Measurements from ENCODE around the gene PTPRG.
A peak's percentile ranks its signal among the peaks of the same experiment; 100 is the strongest.

Gene PTPRG

DNA sequence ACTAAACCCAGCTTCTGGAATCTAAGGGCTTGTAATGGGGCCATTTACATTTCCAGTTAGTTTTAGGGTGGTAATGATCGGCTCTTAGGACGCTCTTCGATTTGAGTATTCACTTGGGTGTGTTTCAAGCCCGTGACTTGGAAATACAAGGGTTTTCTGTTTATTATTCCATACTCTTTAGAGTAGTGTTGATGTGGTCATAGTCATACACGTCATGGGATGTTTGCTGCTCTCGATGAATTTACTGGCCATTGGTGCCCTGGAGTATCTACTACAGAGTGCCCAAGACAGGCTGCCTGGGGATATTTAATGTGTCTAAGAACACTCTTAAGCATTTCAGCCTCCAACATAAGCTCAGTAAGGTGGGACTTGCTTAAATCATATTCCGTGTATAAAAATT, 64.1 kb downstream of the PTPRG start:
- no peak for DNase-seq

DNA sequence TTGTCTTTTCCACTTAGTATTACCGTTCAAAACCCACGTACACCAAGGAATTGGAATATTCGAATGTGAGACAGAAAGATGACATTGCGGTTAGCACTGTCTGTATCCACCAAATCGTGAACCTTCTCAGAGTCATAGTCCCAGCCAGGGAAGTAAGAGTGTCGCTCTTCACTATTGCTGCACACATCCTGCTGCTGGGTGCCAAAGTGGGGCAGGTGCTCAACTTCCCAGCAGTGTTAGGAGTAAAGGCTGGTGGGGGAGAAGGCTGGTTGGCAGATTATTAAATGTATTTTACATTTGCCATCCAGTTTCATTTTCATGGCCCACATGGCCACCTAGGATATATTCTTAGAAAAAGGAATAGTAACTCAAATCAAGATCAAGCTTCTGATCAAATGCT, 65.1 kb downstream of the PTPRG start:
- DNase-seq: no peak

DNA sequence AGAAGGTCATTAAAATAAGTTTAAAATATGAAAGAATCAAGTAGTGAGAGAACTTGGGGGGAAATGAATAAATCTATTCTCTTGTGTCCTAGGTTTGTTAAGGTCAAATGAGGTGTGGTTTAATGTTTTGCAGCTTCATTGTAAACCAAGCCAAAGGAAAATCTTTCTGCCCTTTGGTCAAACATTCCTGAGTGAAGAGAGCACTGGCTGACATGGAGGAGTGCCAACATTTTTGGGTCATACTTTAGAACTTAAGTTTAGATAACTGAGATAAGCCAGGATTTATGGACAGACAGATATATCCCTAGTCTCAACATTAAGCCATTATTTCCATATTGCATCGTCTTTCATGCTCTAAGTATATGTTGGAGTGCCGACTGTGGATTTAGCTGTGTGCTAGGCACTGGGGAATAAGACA, 66.4 kb downstream of the PTPRG start:
- DNase-seq: no peak

DNA sequence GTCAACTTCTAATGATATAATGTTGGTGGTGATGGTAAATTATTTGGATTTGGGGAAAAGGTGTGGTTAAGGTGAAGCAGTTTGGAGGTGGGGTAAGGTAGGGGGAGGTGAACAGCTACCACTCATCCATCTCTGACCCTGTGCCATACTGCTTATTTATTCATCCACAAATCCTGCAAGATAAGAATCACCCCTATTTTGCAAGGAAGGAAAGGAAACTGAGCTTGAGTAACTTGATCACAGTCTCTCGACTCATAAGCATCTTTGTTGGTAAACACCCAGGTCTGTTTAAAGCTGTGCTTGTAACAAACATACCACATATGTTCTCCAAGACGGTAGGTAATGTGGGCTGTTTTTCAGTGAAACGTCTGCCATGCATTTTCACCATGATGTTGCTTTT, 67.3 kb downstream of the PTPRG start:
- no peak for DNase-seq

DNA sequence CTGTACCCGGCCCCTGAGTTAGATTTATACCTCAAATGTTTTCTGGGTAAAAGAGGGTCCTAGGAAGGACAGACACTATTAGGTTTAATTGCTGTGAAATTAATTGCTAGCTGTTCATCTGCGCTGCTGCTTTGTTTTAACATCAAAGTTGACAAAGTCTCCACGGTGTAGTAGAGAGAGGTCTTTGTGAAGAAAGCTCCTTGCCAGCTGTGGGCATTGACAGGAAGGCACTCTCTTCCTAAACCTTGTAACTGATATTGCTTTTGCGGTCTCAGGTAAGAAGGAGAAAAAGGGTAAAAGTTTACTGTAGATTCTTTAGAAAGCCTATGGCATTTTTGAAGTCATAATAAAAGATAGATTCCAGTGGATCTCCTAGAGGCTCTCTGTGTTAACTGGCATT, 68.1 kb downstream of the PTPRG start:
- DNase-seq: no peak

DNA sequence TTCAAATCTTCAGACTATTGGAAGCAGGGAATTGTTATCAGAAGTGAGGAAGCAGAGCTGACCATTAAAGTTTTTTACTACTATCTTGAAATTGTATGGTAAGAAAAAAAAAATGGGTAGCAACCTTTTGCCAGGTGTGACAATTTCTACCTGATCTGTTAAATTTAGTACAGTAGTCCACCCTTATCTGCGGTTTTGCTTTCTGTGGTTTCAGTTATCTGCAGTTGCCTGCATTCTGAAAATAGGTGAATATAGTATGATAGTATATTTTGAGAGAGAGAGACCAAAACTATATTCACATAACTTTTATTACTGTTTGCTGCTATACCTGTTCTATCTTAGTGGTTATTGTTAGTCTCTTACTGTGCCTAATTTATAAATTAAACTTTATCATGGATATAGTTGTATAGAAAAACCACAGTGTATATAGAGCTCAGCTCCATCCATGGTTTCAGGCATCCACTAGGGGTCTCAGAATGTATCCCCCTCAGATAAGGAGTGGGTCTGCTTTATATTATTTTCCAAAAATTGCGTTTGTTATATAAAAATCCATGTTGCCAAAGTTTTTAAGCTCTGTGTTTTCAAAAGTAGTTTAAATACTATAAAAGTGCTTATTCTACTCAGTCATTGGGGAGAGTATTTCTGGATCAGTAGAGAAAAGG, 69.9 kb downstream of the PTPRG start:
- no peak for DNase-seq

DNA sequence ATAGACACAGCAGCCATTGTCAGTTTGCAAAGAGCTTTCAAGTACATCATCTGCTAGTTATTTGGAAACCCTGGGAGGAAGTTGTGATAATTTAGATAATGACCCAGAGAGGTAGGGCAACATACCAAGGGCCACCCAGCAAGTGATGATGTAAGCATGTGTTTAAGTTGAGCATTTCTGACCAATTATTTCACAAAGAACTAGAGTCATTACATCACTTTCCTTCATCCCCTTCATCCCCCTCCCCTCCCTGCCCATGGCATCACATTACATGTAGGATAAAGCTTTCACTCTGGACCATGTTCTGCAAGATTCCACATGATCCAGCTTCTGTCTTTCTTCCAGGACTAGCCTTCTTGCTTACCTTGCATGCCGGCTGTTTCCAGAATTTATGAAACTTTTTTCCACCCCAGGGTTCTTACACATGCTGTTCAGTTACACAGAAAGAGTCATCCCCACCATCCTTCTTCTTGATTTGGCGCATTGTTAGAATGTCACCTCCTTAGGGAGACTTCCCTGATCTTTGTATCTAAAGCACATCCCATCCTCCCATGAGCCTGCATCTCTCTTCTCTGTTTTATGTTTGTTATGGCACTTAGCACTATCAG, 71.3 kb downstream of the PTPRG start:
- no peak for DNase-seq

DNA sequence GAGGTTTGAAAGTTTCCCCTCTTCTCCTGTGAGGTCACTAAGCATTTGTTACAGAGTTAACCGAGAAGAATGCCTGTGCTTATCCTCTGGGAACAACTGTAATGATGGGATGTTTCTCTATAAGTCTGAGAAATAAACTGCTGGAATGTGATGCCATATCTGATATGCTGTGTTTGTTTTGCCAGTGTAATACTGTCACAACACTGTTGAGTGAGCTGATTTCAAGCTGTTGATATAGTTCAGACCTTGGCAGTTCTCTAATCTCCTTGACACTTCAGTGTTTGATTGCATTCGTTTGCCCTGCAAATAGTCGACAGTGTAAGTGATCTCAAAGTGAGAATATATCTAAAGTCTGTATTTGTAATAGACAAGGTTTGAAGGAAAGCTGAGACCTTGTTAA, 73.3 kb downstream of the PTPRG start:
- DNase-seq: no peak

DNA sequence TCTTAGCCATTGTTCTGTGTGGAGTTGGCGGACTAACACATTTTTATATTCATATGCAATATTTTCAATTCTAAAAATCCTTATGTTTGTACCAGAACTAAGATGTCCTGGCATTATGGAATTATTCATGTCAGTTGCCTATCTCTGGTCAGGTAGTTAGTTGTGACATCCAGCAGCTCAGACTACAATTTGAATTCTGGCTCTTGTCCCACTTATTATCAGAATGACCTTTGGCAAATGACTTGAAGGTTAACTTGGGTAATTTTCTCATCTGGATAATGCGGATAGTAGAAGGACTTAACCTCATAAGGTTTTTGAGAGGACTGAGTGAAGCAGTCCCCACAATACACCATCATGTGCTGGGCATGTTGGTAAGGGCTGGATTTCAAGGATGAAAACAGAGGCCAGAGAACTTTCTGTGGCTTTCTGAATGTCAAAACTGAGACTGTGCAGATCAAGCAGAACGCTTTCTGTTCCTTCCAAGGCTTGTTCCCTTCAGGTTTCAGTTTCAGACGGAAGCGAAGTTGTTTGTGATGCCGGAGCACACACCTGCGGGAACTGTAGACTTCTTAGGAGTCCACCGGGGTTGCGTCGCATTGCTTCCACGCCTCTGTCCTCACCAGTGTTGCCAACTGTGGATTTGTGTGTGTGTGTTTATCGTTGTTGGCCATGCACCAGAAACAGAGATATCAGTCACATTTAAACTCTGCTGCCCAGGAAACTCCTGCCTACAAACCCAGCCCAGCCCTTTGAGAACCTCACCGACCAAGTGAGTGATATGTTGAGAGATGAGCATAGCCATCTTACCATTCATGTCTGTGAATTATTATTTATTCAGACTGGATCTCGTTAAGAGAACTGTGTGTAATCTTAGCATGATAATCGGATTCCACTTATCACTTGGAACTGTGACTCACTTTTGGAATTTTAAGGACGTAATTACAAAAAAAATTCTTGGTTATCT, 76.0 kb downstream of the PTPRG start:
- DNase-seq: no peak

DNA sequence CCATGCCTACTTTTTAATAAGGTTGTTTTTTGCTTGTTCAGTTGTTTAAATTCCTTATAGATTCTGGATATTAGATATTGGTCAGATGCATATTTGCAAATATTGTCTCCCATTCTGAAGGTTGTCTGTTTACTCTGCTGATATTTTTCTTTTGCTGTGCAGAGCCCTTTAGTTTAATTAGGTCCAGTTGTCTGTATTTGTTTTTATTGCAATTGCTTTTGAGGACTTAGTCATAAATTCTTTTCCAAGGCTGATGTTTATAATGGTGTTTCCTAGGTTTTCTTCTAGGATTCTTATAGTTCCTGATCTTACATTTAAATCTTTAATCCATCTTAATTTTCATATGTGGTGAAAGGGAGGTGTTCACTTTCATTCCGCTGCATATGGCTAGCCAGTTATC, 77.4 kb downstream of the PTPRG start:
- DNase-seq: no peak

DNA sequence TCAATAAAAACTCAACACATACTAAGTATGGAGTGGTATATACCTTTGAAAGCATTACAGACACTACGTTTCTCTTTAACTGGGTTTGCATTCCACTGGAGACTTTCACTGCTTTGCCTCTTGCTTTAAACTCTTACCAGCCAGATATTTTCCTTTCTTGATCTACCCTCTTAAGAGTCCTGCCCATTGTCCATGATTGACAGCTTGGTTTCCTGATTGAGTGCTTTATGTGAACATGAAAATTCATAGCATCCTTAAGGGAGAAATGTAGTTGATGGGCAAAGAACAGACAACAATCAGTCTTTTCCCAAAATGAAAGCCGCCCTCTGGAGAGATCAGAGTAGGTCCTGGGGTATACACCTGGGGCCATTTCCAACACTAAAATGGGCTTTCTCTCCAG, 78.6 kb downstream of the PTPRG start:
- DNase-seq: no peak

DNA sequence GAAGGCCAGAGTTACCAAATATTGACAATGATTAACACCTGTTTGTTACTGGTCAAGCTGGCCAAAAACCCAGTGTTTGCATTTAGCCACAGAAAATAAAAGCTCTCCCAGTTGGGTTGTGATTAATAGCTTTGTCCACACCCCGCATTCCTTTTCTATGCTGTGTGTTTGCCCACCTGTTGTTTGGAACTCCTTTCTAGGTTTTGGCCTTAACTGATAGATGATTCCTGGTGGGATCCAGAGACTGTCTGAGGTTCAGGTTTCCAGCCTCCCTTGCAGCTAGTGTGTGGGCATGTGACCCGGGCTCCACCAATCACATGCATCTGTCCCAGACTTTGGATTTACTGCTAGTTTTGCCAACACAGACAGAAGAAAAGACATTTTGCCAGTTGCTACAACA, 83.8 kb downstream of the PTPRG start:
- no peak for DNase-seq

DNA sequence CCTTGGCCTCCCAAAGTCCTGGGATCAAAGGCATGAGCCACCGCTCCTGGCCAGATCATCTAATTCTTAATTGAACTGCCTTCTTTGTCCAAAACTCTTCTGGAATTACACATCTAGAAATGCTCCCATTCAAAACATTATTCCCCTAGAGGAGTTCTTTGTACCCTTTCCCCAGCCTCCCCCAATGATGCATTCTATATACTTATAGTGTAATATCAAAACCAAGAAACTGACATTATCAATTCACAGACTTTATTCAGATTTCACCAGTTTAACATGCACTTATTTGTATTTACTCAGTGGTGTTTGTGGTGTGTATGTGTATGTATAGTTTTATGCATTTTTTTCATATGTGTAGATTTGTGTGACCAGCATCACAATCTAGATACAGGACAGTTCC, 85.0 kb downstream of the PTPRG start:
- no peak for DNase-seq

DNA sequence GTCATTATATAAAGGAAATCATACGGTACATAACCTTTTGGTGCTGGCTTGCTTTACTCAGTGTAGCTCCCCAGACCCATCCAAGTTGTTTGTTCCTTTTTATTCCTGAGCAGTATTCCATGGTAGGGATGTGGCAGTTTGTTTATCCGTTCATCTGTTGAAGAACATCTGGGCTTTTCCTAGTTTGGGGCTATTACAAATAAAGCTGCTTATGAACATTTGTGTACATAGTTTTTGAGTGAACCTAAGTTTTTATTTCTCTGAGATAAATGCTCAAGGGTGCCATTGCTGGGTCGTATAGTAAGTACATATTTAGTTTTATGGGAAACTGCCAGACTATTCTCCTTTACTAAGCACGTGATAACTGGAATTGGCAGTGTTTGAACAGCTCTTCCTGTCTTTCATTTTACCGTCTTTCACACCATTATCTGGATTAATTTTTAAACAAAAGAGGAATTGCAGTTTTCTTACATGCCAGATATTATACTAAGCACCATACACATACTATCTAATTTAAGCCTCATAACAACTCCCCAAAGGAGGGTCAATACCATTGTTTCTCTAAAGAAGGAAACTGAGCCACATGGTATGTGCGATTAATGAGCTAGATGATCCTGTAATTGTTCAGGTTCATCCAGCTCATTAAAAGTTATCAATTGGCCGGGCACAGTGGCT, 85.6 kb downstream of the PTPRG start:
- no peak for DNase-seq

DNA sequence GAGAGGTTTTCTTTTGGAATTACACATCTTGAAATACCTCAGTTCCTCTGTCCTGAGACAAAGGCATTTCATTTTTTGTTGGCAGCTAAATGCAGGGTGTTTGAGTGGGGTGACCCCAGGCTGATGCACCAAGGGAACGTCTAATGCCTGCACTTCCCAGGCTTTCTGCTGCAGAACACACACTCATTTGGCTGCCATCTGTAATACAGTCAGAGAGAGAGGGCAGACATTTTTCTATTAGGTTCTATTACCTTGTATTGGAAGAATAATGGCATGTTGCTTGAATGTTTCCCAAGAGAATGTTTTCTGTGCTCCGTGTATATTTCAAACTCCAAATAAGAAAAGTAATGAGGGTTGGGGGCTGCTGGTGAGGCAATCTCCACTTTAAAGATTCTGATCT, 87.1 kb downstream of the PTPRG start:
- no peak for DNase-seq

DNA sequence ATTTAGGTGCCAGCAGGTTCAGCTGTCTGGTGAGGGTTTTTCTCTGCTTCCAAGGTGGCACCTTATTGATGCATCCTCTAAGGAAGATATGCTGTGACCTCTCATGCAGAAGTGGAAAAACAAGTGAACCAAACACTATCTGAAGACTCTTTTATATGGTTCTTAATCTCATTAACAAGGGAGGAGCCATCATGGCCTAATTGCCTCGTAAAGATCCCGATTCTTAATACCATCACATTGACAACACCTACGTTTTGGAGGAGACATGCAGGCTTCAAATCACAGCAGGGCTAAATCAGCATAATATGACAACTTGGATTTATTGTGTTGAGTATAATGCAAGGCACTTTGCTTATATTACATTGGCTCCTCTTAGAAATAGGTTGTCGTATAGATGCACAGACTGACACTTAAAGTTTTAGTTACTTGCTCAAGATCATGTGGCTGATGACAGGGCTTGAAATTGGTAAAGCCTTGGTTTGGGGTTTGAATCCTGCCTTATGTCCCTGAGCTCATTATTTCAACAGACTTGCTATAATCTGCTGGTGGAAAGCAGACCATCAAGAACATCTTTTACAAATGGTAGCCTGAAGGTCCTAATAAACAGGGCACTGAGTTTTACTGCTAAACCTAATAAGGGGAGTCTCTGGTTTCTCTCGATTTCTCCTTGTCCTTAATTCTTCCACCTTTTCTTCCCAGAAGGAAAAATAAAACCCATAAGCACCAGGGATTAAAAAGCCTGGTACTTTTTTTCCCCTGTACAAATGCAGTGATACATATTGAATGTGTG, 88.2 kb downstream of the PTPRG start:
- no peak for DNase-seq

DNA sequence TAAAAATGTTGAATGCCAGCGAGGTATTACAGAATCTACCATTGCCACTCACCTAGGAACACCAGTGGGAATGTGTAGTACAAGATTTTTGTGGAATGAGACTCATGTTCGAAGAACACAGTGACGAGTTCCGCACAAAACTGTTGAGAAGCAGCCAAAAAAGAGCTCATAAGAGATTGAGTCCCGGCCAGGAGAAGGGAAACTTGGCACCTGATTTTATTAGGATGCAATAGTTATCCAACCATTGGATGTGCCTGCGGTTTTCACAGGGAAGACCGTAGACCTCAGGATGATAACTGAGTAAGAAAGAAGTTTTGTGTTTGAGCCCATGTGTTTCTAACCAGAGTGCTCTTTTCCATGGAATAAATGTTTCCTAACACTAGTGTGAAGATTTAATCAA, 88.9 kb downstream of the PTPRG start:
- DNase-seq: peak; percentile 37 to 91

DNA sequence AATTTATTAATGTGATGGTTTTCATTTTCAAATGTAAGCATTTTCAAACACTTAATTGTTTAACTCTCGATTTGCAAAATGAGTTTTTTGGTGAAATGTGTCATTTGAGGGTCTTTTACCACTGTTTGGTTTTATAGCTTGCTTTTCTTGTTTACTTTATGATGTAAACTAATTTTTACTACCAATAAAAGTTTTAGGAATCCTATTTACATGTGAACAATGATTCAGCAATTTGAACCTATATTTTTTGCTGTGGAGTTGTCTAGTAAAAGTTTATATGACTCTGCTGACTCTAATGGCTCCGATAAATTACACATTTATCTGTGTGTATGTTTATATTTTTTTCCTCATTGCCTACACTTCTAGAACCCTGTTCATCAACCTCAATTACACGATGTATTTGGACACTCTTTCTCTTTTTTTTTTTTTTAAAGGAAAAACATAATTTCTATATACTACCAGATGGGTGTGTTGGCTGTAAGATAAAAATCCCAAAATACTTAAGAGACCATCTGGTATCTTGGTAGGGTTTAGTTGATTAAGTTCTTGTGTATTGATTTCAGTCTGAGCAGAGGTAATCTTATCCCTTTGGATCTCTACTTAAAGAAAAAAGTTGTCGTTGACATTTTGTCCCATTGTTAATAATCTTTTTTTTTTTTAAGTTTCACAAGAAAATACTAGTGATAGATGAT, 89.5 kb downstream of the PTPRG start:
- peak in 1 of 2 experiments; percentile 19 for DNase-seq

DNA sequence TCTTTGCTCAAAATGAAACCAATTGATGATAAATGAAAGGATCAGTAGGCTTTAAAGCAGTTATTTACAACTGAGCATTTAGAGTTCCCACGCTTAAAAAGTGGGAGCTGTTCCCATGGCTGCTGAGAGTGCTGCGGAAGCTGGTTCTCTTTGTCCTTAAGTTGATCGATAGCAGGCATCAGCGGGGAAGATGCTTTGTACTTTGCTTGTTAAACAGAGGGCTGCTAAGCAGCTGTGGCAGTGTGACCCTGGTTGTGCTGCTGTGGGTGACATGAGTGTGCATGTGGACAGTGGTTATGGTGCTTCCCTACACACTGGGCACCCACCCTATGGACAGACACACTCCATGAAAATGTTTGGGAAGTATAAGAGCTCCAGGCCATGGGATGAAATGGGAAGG, 96.3 kb downstream of the PTPRG start:
- DNase-seq: no peak

DNA sequence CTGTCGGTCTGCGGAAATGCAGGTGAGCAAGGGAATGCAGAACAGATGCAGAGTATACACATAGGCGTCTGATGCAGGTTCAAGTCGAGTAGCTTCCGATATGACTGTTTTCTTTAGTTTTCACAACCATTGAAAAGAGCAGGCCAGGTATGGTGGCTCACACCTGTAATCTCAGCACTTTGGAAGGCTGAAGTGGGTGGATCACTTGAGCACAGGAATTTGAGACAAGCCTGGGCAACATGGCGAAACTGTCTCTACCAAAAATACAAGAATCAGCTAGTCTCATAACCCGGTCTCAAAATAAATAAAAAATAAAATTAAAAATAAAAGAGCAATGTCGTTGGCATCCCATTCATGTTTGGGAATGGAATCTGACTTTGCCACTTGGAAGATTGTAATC, 101.5 kb downstream of the PTPRG start:
- DNase-seq: no peak

DNA sequence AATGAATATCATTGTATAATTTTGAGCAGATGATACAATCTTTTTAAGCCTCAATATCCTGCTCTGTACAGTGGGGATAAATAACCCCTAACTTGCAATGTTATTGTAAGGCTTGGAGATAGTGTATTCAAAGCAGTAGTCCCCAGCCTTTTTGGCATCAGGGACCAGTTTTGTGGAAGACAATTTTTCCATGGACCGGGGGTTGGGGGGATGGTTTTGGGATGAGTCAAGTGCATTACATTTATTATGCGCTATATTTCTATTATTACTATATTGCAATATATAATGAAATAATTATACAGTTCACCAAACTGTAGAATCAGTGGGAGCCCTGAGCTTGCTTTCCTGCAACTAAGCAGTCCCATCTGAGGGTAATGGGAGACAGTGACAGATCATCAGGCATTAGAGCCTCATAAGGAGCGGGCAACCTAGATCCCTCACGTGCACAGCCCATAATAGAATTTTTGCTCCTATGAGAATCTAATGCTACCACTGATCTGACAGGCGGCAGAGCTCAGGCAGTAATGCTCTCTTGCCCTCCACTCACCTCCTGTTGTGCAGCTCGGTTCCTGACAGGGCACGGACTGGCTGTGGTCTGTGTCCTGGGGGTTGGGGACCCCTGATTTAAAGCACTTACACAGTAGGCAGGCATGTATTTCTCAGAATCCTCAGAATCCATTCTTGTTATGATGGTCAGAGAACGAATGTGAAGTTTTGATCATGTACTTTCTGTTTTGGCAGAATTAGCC, 102.2 kb downstream of the PTPRG start:
- DNase-seq: no peak
